GM12874 (cell line): ENCODE results near the gene IFNA2.
A peak's percentile ranks its signal among the peaks of the same experiment; 100 is the strongest.

Experiments
- TF ChIP-seq, protein P1 (sequence below): IDR thresholded peaks from 2 replicates; pipeline ENCODE4 v1.5.1; 2011; ENCODE audit warnings: low read depth, mild to moderate bottlenecking, control low read depth, low read length, moderate library complexity; ENCODE audit not compliant: insufficient read depth

The IFNA2 gene

DNA sequence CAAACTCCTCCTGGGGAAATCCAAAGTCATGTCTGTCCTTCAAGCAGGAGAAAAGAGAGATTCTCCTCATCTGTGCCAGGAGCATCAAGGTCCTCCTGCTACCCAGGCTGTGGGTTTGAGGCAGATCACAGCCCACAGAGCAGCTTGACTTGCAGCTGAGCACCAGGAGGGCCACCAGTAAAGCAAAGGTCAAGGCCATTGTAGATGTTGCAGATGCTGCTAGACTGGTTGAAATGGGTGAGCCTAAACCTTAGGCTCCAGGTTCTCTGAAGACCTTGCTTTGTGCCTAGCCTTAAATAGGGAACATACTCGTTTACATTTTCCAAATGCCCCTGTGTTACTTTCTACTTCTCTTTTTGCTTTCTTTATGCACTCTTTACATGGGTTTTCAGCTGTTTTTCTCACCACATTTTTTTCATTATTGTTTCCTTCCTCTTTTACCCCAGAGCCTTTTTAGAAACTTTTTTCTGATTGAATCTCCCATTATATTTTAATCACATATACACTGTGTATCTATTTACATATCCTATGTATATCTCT is at the start of gene IFNA2:
Gene IFNA2 (minus strand): TSS at position 268 of the 540 bp plus-strand sequence. CDS start 69 bp downstream, at position 199.
- TF ChIP-seq, protein P1, sequence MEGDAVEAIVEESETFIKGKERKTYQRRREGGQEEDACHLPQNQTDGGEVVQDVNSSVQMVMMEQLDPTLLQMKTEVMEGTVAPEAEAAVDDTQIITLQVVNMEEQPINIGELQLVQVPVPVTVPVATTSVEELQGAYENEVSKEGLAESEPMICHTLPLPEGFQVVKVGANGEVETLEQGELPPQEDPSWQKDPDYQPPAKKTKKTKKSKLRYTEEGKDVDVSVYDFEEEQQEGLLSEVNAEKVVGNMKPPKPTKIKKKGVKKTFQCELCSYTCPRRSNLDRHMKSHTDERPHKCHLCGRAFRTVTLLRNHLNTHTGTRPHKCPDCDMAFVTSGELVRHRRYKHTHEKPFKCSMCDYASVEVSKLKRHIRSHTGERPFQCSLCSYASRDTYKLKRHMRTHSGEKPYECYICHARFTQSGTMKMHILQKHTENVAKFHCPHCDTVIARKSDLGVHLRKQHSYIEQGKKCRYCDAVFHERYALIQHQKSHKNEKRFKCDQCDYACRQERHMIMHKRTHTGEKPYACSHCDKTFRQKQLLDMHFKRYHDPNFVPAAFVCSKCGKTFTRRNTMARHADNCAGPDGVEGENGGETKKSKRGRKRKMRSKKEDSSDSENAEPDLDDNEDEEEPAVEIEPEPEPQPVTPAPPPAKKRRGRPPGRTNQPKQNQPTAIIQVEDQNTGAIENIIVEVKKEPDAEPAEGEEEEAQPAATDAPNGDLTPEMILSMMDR = no peak

DNA sequence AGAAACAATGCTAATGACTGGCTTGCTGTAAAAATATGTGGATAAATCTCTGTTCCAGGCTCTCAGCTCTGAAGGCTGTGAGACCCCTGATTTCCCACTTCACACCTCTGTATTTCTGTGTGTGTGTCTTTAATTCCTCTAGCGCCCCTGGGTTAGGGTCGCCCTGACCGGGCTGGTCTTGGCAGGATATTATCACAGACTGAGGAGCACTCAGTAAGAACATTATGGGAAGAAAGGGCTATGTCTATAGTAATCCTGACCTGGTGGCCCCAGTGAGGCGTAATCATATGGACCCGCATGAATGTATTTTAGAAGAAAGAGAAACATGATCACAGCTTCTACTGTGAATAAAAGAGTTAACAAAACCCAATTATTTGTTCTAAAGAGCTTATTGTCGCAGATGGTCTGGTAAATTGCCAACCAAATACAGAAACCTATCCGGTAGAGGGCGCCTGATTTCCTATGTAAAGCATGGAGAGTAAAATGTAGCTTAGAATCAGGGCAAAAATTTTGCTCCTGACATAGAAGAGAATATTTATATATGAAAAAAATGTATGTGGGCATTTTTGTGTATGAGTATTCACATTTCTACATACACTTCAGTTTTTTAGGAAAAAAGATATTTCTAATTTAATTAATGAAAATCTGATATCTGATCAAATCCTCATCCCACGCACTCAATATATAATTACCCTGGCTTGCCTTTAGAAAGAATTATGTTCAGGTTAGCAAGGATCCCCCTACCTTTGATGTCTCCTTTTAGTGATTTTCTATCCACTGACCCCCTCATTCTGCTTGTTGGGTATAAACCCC is 49.2 kb upstream of the IFNA2 start:
- TF ChIP-seq, protein P1 = peak; percentile 48; the same call in 1 of the 2 replicates

DNA sequence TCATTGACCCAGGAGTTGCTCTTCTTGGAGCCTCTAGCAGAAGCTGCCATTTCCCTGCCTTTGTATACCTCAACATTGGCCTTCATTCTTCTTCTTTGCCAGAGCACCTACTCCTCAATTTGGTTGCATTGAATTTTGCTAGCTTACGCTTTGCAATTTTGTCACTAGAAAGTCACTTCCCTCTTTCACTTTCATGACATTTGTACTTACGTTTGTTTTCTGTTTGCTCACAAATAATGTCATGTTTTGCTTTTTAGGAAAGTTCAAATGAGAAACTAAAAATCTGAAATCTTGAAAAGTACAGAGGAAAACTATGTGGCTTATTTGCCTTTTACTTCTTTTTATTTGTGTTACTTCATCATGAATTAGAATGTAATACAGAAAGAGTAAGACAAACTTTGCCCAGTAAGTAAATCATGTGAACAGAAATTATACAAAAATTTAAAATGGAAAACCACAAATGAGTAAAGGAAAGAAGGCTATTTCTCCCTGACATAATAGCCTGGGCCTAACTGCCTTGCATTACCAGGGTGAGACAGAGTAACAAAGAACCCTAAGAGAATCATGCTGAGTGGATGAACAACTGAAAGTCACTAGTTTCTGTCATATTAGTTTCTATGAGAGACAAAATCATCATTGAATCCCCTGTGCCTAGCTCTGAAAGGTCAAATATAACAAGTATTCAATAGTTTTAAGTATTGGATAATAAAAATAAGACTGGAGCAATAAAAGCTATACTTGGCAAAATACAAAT is 47.7 kb upstream of the IFNA2 start:
- TF ChIP-seq, protein P1 = no peak

DNA sequence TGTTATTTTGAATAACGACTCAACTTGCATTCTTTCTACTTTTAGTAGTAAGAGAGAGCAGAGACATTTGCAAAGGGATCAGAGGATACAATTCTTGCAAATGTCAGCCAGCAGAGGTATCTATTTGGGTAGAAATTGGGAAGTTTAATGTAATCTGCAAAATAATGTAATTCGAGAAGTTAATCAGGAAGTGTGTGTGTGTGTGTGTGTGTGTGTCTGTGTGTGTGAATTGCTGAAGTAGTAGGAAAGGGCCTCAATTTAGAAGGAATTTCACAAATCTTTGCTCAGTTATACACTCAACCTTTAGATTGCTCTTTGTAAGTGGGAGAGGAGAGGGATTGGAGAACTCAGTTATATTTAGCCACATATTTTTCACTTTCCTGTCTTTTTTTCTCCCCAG is 44.0 kb upstream of the IFNA2 start:
- TF ChIP-seq, protein P1 = no peak

DNA sequence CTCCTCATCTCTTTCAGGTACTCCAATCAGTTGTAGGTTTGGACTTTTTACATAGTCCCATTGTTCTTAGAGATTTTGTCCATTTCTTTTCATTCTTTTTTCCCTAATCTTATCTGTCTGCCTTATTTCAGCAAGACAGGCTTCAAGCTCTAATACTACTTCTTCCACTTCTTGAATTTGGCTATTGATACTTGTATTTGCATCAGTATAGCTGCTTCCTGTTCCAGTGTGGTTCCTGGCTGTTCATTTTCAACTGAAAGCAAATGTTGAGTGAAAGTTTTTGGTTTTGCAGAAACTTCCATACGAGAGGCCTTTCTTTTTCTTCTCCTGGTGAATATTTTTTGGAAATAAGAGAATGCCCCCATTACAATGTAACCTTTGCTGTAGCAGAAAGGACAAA is 43.0 kb upstream of the IFNA2 start:
- TF ChIP-seq, protein P1 = no peak

DNA sequence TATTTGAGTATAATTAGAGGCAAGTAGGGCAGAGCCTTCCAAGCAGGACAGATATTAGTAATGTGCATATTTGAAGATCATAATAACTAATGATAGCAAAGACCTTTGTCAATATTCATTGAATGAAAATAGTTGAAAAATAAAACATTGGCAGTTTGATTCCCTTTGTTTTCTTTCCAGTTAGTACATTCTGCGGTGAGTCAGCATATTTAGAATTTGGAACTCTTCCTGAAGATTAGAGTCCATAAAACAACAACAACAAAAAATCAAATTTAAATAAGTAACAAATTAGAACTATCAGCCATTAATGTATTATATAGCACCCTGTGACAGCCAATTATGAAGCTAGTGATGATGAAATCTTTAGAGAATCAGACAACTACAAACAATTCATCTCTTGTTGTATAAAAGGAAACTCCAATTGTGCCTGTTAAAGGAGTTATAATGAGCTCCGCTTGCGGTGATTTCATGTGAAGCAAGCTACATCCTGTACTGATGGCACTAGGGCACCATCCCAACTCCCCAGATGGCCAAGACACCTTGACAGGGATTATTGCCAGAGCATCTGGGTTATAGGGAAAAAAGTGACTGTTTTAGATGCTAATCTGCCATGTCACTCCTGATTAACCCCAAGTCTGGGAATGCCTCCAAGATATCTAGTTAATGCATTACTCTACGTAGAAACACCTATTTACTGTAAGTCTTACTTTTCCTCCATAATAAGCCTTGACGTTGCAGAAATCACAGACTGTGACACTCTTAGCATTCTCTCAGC is 30.5 kb upstream of the IFNA2 start:
- TF ChIP-seq, protein P1 = no peak
